NOMO-1 treated with DMSO at 0.1 percent for 48 hours (cell line): ENCODE measurements around the gene GPRIN2.

Experiments used
- DNase-seq: peaks from one replicate; lab custom pipeline; 2025; ENCODE audit not compliant: unreplicated experiment; lab: John Stamatoyannopoulos, UW

GPRIN2 gene

GRCh38 chr10:46549171-46550075 lies 7.0 kb downstream of the GPRIN2 start:
- DNase-seq: no peak

GRCh38 chr10:46548498-46549090 lies 7.9 kb downstream of the GPRIN2 start:
- DNase-seq: no peak

- no peak for DNase-seq
These were observed 8.6 kb downstream of the GPRIN2 start for GRCh38 chr10:46547541-46548497.

- no peak for DNase-seq
These were observed 9.6 kb downstream of the GPRIN2 start for GRCh38 chr10:46546591-46547540.

- DNase-seq: no peak
These were observed 10.4 kb downstream of the GPRIN2 start for GRCh38 chr10:46545861-46546590.

GRCh38 chr10:46544989-46545791 lies 11.3 kb downstream of the GPRIN2 start:
- peak; percentile 18 for DNase-seq

GRCh38 chr10:46543466-46544377 lies 12.7 kb downstream of the GPRIN2 start:
- no peak for DNase-seq

DNA sequence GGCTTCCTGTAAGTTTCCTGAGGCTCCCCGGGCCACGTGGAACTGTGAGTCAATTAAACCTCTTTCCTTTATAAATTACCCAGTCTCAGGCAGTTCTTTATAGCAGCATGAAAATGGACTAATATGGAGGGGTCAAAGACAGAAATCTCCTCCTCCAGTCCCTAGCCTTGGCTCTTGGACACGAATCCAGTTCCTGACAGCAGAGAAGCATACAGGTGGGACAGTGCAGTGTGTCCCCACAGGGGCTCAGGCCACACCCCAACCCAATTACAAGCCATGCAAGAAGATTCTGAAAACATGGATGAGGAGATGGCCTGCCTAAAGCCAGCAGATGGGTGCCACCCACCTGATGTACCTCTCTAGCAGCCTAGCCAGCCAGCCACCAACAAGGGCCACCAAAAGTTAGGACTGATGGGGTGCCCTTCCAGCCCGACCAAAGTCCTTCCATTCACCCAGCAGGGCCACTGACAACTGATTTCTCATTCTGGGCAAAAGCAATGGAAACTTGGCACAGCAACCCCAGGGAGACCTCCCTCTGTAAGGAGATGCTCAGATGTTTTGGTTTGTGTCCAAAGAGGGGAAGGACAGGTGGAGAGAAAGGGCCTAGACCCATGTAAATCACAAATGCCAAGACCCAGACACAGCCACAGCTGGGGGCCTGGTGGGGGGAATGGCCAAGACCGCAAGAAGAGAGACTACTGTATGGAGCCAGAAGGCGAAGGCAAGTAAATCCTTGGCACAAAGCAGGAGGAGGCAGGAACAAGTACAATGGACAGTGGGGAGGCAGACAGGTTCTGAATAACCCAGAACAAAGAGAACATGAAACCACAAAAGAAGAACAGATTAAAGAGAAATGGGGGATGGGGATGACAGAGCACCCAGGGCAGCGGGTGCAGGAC lies 13.6 kb downstream of the GPRIN2 start:
- DNase-seq: no peak

- DNase-seq: no peak
These were observed 14.5 kb downstream of the GPRIN2 start for GRCh38 chr10:46541735-46542566.

GRCh38 chr10:46541017-46541661 lies 15.3 kb downstream of the GPRIN2 start:
- no peak for DNase-seq

DNA sequence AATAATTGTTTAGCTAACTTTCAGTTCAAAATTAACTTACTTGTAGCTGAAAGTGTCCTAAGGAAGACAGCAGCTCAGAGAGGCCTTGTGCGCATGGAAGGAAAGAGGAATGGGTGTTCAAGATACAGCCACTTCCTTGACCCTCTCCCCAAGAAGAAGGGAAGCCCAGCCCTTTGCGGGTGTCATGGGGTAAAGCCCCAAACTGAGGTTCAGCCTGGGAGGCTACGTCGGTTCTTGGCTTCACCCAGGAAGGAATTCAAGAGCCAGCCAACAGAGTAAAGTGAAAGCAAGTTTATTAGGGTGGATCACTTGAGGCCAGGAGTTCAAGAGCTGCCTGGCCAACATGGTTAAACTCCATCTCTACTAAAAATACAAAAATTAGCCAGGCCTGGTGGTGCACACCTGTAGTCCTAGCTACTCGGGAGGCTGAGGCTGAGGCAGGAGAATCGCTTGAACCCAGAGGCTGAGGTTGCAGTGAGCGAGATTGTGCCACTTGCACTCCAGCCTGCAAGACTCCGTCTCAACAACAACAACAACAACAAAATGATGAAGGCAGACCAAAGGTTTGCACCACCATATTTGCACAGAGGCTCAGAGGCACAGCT lies 15.9 kb downstream of the GPRIN2 start:
- DNase-seq: no peak

- no peak for DNase-seq
These were observed 16.7 kb downstream of the GPRIN2 start for GRCh38 chr10:46539596-46540411.

DNA sequence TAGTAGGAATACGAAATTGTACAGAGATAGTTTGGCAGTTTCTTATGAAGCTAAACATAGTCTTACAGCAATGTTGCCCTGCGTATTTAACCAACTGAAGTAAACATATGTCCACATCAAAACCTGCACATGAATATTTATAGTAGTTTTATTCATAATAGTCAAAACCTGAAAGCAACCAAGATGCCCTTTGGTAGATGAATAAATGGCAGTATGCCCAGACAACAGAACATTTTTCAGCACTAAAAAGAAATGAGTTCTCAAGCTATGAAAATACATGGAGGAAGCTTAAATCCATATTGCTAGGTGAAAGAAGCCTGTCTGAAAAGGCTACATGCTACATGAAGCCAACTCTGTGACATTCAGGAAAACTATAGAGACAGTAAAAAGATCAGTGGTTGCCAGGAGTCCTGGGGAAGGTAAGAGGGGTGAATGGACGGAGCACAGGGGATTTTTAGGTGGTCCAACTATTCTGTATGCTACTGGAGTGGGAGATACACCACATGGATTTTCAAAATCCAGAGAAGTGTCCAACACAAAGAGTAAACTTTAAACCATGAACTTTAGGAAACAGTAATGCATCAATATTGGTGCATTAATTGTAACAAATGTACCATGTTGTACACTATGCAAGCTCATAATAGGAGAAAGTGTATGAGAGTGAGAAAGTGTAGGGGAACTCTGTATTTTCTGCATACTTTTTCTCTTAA lies 17.6 kb downstream of the GPRIN2 start:
- no peak for DNase-seq
